ENCODE data around the gene DLL1. TPM values are rescaled to one million over a fixed set of nuclear protein-coding genes. Genes with fewer than 3 reads are reported as not detected.

DLL1 gene
- total RNA-seq, 4 donors from 2014 or later = 32.6 to 75.6 (median 46.9) TPM

DNA sequence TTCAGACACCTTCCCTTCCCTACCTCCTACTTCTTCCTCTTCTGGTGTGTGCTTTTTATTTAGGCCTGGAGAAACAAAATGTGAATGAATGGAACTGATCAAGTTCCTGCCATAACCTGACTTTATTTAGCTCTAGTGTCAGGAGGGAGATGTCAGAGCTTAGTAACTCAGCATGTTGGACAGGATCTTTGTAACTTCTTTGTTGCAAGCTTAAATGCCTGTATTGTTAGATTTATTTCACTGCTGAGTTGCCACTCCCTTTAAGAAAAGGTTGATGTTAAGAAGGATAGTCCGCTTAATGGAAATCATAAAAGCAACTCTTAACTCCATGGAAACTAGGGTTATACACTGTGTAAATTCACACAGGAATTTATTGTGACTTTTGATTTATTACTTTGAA lies 17.9 kb upstream of the DLL1 start:
- Histone ChIP-seq H3K9me3 (no peaks in the 10 kb centered on the region), H3K27ac (no peak overlapping the region), H3K4me1 (peaks cover 50% of the 10 kb centered on the region), H3K4me3 (no peak overlapping the region), H3K36me3 (no peaks in the 10 kb centered on the region), H3K27me3 (no peaks in the 10 kb centered on the region)
- no peak for DNase-seq (ENCODE audit: low spot score in 2 of 2)
- WGBS = 67% methylated on average over 1 of the region's 1 CpG
- TF ChIP-seq POLR2A (IDR thresholded peaks at IDR 0.05) (no peak), POLR2AphosphoS5 (IDR thresholded peaks at IDR 0.05) (no peak), EP300 (IDR thresholded peaks at IDR 0.05) (no peak)
- TF ChIP-seq, protein P1, sequence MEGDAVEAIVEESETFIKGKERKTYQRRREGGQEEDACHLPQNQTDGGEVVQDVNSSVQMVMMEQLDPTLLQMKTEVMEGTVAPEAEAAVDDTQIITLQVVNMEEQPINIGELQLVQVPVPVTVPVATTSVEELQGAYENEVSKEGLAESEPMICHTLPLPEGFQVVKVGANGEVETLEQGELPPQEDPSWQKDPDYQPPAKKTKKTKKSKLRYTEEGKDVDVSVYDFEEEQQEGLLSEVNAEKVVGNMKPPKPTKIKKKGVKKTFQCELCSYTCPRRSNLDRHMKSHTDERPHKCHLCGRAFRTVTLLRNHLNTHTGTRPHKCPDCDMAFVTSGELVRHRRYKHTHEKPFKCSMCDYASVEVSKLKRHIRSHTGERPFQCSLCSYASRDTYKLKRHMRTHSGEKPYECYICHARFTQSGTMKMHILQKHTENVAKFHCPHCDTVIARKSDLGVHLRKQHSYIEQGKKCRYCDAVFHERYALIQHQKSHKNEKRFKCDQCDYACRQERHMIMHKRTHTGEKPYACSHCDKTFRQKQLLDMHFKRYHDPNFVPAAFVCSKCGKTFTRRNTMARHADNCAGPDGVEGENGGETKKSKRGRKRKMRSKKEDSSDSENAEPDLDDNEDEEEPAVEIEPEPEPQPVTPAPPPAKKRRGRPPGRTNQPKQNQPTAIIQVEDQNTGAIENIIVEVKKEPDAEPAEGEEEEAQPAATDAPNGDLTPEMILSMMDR (IDR thresholded peaks at IDR 0.05) = no peak

DNA sequence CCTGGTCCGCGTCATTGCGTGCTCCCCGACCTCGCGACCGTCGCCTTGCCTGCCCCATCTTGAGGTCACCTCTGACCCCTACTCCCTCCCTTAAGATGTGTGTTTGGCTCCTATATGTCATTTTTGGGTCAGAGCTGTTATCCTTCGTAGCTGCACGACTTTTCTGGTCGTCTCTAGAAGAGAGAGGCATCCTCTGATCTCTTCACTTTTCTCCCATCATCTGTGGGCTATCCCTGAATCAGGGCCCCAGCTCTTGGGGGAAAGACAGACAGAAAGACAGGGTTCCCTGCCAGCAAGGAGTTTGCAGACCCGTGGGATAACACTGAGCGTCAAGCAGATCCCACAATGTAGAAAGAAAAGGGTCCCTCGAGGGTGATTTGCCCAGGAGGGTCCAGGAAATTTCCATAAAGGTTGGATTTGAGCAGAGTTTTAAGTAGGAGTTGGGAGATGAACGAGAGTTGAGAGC lies 16.2 kb upstream of the DLL1 start:
- 4% methylated on average over 15 of the region's 15 CpGs for whole genome bisulfite sequencing
- peak overlapping the region; percentile 98 for H3K4me3 ChIP-seq
- H3K27me3 ChIP-seq = no peaks in the 10 kb centered on the region
- H3K27ac ChIP-seq = peak overlapping the region; percentile 94
- H3K36me3 ChIP-seq = no peaks in the 10 kb centered on the region
- TF ChIP-seq EP300 (IDR thresholded peaks at IDR 0.05) (no peak), POLR2AphosphoS5 (IDR thresholded peaks at IDR 0.05) (no peak), POLR2A (IDR thresholded peaks at IDR 0.05) (no peak)
- TF ChIP-seq, protein P1 (IDR thresholded peaks at IDR 0.05) = no peak
- DNase-seq (ENCODE audit: low spot score in 2 of 2) = no peak
- peaks cover 46% of the 10 kb centered on the region for H3K4me1 ChIP-seq
- H3K9me3 ChIP-seq = no peaks in the 10 kb centered on the region

DNA sequence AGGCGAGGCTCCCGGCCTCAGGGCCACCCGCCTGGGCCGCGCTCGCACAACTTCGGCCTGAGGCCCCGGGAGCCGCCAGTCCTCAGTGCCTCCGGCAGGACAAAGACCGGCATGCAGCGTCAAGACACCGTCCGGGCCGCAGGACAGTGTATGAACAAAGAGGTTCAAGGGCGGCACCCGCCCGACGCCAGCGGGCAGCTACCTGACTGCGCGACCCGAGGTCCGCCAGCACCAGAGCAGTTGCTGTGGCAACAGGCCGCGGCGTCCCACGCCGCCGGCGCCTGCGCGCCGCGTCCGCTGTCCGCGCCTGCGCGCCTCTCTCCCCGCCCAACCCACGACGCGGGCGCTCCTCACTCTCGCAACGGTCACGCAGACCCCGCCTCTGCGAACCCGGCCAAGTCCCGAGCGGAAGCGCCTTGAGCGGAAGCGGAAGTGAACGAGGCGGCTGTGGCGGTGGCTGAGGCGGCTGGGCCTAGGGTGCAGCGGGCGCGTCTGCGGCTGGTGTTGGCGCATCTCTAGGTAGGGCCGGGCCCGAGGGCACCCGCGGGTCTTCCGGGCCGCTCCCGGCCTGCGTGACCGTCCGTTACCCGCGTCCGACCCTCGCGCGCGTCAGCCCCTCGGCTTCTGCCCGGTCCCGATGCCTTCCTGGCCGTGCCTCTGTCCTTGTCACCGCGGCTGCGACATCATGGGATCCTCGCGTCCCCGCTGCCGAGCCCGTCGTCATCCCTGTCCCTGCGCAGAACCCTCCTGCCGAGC lies 15.6 kb upstream of the DLL1 start, which contains the start of gene FAM120B:
Gene FAM120B, plus strand, starts transcription at position 435 of the 756 bp plus-strand sequence. CDS start 10,633 bp downstream, outside the sequence.
- TF ChIP-seq POLR2A (IDR thresholded peaks at IDR 0.05) = peak; percentile 62 to 96
- no peak for TF ChIP-seq EP300 (IDR thresholded peaks at IDR 0.05)
- peak; percentile 82 to 97 (median 85) for TF ChIP-seq POLR2AphosphoS5 (IDR thresholded peaks at IDR 0.05)
- TF ChIP-seq, protein P1 (IDR thresholded peaks at IDR 0.05) = no peak
- Histone ChIP-seq H3K27me3 (no peaks in the 10 kb centered on the region), H3K4me1 (peaks cover 46% of the 10 kb centered on the region), H3K4me3 (peak within 1 kb of the TSS; percentile 98), H3K36me3 (no peaks in the 10 kb centered on the region), H3K27ac (peak within 1 kb of the TSS; percentile 94), H3K9me3 (no peaks in the 10 kb centered on the region)
- DNase-seq (ENCODE audit: low spot score in 2 of 2) = peak; percentile 97 to 98
- 0% methylated on average over 9 of the region's 97 CpGs for WGBS

DNA sequence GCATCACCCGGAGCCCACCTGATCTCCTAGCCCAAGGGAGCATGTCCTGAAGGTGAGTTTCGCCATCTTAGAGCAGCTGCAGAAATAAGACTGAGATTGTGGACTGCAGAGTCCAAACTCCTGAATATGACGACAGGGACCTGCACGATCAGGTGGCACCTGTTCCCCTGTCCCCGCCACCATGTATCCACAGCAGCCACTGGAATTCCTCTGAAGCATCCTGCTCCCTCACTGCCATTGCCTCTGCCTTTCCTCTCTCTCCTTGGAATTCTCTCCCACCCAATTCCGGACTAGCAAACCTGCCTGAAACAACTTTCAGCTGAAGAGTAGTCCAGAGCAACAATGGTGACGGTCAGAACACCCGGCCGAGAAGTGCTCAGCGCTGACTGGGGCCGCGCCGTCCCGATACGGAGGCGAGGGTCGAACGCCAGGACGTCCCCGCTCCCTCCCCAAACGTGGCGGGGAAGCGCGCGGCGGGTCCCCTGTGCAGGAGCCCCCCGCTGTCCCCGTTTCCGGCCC lies 15.0 kb upstream of the DLL1 start:
- DNase-seq (ENCODE audit: low spot score in 2 of 2) = no peak
- Histone ChIP-seq H3K36me3 (no peaks in the 10 kb centered on the region), H3K4me1 (peaks cover 46% of the 10 kb centered on the region), H3K27me3 (no peaks in the 10 kb centered on the region), H3K4me3 (peak overlapping the region; percentile 98), H3K9me3 (no peaks in the 10 kb centered on the region), H3K27ac (peak overlapping the region; percentile 94)
- TF ChIP-seq POLR2AphosphoS5 (IDR thresholded peaks at IDR 0.05) (no peak), EP300 (IDR thresholded peaks at IDR 0.05) (no peak), POLR2A (IDR thresholded peaks at IDR 0.05) (no peak)
- TF ChIP-seq, protein P1 (IDR thresholded peaks at IDR 0.05) = no peak
- 41% methylated on average over 7 of the region's 29 CpGs for WGBS

DNA sequence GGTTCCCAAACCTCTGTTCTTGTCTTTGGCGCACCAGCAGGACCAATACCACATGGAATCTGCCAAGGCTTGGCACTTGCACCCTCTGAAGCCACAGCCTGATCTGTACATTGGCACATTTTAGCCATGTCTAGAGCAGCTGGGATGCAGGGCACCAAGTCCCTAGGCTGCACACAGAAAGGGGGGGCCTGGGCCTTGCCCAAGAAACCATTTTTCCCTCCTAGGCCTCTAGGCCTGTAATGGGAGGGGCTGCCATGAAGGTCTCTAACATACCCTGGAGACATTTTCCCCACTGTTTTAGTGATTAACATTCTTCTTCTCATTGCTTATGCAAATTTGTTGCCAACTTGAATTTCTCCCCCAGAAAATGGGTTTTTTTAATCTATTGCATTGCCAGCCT lies 10.3 kb upstream of the DLL1 start:
- Histone ChIP-seq H3K27ac (no peak overlapping the region), H3K4me3 (no peak overlapping the region), H3K27me3 (peaks cover 13% of the 10 kb centered on the region), H3K9me3 (no peaks in the 10 kb centered on the region), H3K36me3 (no peaks in the 10 kb centered on the region), H3K4me1 (peaks cover 19% of the 10 kb centered on the region)
- no peak for DNase-seq (ENCODE audit: low spot score in 2 of 2)
- 85% methylated on average over 1 of the region's 1 CpG for WGBS
- no peak for TF ChIP-seq EP300 (IDR thresholded peaks at IDR 0.05)

All from suprapubic skin (tissue), 4 donors.